Measurements from ENCODE around the gene RMND5B. TPM values are rescaled to one million over a fixed set of nuclear protein-coding genes. Genes with fewer than 3 reads are reported as not detected.

RMND5B gene
- total RNA-seq, 1 donor from 2014 or later, result 32.6 TPM

DNA sequence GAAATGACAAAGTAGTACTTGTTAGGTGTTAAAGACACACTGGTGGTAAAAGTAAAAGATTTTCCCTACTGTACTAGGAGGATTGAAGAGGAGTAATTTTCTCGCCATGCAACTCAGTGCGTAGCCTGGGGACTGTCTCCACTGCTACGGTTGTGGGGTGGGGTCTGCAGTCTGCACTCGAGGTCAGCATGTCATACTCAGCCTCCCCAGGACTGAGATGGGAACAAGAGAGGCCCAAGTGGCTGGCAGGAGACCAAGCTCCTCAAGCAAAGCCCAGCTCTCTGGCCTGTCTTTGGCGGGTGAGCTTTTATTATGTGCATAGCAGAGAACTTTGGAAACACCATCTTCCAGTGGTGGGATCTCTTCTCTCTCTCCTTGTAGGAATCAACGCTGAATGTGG is 12.4 kb downstream of the RMND5B start:
- H3K4me1 Mint-ChIP-seq, result no peaks in the 10 kb centered on the region
- H3K36me3 Mint-ChIP-seq, result peaks cover 28% of the 10 kb centered on the region
- H3K27ac Mint-ChIP-seq, result no peak overlapping the region
- H3K27me3 Mint-ChIP-seq (ENCODE audit: low read depth), result no peaks in the 10 kb centered on the region
- no peak overlapping the region for H3K4me3 Mint-ChIP-seq
- TF ChIP-seq, protein P1, sequence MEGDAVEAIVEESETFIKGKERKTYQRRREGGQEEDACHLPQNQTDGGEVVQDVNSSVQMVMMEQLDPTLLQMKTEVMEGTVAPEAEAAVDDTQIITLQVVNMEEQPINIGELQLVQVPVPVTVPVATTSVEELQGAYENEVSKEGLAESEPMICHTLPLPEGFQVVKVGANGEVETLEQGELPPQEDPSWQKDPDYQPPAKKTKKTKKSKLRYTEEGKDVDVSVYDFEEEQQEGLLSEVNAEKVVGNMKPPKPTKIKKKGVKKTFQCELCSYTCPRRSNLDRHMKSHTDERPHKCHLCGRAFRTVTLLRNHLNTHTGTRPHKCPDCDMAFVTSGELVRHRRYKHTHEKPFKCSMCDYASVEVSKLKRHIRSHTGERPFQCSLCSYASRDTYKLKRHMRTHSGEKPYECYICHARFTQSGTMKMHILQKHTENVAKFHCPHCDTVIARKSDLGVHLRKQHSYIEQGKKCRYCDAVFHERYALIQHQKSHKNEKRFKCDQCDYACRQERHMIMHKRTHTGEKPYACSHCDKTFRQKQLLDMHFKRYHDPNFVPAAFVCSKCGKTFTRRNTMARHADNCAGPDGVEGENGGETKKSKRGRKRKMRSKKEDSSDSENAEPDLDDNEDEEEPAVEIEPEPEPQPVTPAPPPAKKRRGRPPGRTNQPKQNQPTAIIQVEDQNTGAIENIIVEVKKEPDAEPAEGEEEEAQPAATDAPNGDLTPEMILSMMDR (IDR thresholded peaks at IDR 0.05; ENCODE audit: unreplicated experiment), result no peak
- H3K9me3 Mint-ChIP-seq, result no peaks in the 10 kb centered on the region
- DNase-seq (ENCODE audit: low spot score in 2 of 2, unreplicated experiment in 2 of 2), result no peak

DNA sequence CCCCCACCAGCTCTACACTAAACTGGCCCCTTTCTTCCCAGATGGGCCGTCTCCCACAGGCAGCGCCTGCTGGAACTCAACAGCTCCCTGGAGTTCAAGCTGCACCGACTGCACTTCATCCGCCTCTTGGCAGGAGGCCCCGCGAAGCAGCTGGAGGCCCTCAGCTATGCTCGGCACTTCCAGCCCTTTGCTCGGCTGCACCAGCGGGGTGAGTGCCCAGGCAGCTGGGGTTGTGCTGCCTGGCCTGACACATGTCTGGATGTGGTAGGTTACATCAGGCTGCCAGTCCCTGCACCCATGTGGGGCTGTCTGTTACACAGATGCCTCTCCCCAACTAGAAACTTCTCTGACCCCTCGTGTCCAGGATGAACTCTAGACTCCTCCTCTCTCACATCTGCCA is 13.1 kb downstream of the RMND5B start:
- Mint-ChIP-seq H3K4me3 (no peak overlapping the region), H3K9me3 (no peaks in the 10 kb centered on the region), H3K36me3 (peaks cover 31% of the 10 kb centered on the region), H3K4me1 (no peaks in the 10 kb centered on the region), H3K27me3 (ENCODE audit: low read depth) (no peaks in the 10 kb centered on the region), H3K27ac (no peak overlapping the region)
- TF ChIP-seq, protein P1 (IDR thresholded peaks at IDR 0.05; ENCODE audit: unreplicated experiment), result no peak
- DNase-seq (ENCODE audit: low spot score in 2 of 2, unreplicated experiment in 2 of 2), result no peak

DNA sequence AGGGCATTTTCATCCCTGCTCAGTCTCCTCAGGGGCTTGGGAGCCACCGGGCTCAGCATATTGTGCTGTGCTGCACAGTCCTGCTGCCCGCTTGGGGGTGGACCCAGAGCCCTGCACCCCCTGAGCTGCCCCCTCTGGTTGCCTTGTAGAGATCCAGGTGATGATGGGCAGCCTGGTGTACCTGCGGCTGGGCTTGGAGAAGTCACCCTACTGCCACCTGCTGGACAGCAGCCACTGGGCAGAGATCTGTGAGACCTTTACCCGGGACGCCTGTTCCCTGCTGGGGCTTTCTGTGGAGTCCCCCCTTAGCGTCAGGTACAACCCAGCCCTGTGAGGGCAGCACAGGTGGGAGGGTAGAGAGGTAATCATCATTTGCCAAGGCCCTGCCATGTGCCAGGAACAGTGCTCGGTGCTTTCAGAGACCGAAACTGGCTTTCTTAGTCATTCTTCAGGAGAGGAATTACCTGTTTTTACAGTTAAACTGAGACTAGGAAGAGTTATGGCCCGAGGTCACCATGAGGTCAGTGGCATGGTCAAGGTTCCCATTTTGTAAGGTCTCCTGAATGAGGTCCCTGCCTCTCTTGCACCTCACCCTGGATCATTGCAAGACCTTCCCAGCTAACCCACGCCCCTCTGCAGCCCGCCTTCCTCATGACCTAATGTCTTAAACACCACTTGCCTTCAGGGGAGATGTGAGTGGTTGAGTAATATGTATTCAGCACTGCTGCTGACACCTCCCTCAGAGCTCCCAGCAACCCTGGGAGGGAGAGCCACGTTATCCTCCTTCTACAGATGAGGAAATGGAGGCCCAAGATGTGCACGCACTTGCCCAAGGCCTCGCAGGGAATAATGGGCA is 15.4 kb downstream of the RMND5B start:
- no peaks in the 10 kb centered on the region for H3K4me1 Mint-ChIP-seq
- peak overlapping the region; percentile 59 for H3K27ac Mint-ChIP-seq
- no peak overlapping the region for H3K4me3 Mint-ChIP-seq
- TF ChIP-seq, protein P1 (IDR thresholded peaks at IDR 0.05; ENCODE audit: unreplicated experiment), result peak; percentile 75
- H3K27me3 Mint-ChIP-seq (ENCODE audit: low read depth), result no peaks in the 10 kb centered on the region
- peaks cover 30% of the 10 kb centered on the region for H3K36me3 Mint-ChIP-seq
- H3K9me3 Mint-ChIP-seq, result no peaks in the 10 kb centered on the region
- DNase-seq (ENCODE audit: low spot score in 2 of 2, unreplicated experiment in 2 of 2), result peak; percentile 57 to 79

DNA sequence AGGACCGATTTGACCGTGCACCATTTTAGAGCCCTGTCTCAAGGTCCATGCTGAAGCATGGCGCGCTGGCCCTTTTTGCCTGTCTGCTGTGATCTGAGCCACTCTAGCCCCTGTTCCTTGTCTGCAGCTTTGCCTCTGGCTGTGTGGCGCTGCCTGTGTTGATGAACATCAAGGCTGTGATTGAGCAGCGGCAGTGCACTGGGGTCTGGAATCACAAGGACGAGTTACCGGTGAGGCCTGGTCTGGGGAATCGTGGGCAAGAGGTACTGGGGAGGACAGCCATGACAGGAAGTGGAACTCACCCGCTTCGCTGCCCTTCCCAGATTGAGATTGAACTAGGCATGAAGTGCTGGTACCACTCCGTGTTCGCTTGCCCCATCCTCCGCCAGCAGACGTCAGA is 16.6 kb downstream of the RMND5B start:
- TF ChIP-seq, protein P1 (IDR thresholded peaks at IDR 0.05; ENCODE audit: unreplicated experiment), result no peak
- peaks cover 2% of the 10 kb centered on the region for H3K4me1 Mint-ChIP-seq
- no peak overlapping the region for H3K27ac Mint-ChIP-seq
- no peak for DNase-seq (ENCODE audit: low spot score in 2 of 2, unreplicated experiment in 2 of 2)
- no peaks in the 10 kb centered on the region for H3K9me3 Mint-ChIP-seq
- H3K4me3 Mint-ChIP-seq, result no peak overlapping the region
- peaks cover 27% of the 10 kb centered on the region for H3K36me3 Mint-ChIP-seq
- no peaks in the 10 kb centered on the region for H3K27me3 Mint-ChIP-seq (ENCODE audit: low read depth)

DNA sequence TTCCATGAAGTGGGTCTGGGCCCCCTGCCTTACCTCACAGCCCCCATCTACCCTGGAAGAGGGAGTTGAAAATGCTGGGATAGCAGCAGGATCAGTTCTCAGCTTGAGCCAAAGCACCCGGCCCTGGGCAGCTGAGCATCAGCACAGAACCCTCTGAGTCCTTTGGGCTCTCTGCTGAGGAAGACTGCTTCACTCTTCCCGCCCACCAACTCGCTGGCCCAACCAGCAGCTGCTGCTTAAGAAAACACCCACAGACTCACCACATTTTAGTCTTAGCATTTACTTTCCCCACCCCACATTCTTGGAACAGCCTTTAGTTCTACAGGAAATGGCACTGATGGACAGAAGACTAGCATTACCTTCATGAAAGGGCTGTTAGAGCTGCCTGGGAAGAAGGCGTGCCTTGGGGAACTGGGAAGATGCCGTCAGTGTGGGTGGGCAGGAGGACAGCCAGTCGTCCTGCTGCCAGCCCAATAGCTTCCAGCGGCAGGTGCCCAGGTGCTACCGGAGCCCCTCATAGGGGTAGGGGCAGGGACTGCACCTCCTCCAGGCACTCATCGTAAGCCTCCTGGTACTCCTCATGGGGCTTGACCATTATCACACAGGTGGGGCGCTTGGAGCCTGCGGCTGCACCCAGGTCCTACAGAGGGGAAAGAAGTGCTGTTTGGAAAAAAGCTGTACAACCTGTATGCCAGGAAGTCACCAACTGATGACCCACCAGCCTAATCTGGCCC is 18.6 kb downstream of the RMND5B start:
- Mint-ChIP-seq H3K4me1 (peaks cover 12% of the 10 kb centered on the region), H3K9me3 (no peaks in the 10 kb centered on the region), H3K36me3 (peaks cover 20% of the 10 kb centered on the region), H3K27ac (no peak overlapping the region), H3K4me3 (no peak overlapping the region), H3K27me3 (ENCODE audit: low read depth) (no peaks in the 10 kb centered on the region)
- DNase-seq (ENCODE audit: low spot score in 2 of 2, unreplicated experiment in 2 of 2), result no peak
- TF ChIP-seq, protein P1 (IDR thresholded peaks at IDR 0.05; ENCODE audit: unreplicated experiment), result no peak
